Esophagus muscularis mucosa (tissue), 4 donors: ENCODE results near the gene PLEKHH2. TPM values are rescaled to one million over a fixed set of nuclear protein-coding genes. Genes with fewer than 3 reads are reported as not detected.
A peak's percentile ranks its signal among the peaks of the same experiment; 100 is the strongest.

Experiments
- DNase-seq: peaks from one replicate; pipeline ENCODE4 v3.0.0-alpha.2; 2017; ENCODE audit errors: extremely low spot score
- H3K27ac ChIP-seq, 4 donors: fragments of 200-600 bp; sonication (generic); replicated peaks in 1 of 4; 1 replicate in 3 of 4; 2 replicates in 1 of 4; pipeline ENCODE4 v1.5.1; 2016 to 2019; ENCODE audit warnings: mild to moderate bottlenecking in 1 of 4
- H3K27me3 ChIP-seq, 4 donors: fragments of 200-600 bp; sonication (generic); one replicate each; pipeline versions ENCODE4 v1.5.1 to v1.6.0; 2016 to 2019
- H3K36me3 ChIP-seq, 4 donors: fragments of 200-600 bp; sonication (generic); one replicate each; pipeline ENCODE4 v1.5.1; 2016 to 2019
- H3K4me1 ChIP-seq, 4 donors: fragments of 200-600 bp; sonication (generic); one replicate each; pipeline ENCODE4 v1.5.1; 2016 to 2019
- H3K4me3 ChIP-seq, 4 donors: fragments of 200-600 bp; sonication (generic); 1 replicate in 2 of 4; 2 replicates in 2 of 4; pipeline ENCODE4 v1.5.1; 2016 to 2019; ENCODE audit warnings: mild to moderate bottlenecking in 4 of 4, moderate library complexity in 1 of 4
- H3K9me3 ChIP-seq, 4 donors: fragments of 200-600 bp; sonication (generic); 1 replicate in 3 of 4; 2 replicates in 1 of 4; pipeline ENCODE4 v1.5.1; 2016 to 2019
- EP300 ChIP-seq: sonication (generic); formaldehyde crosslinking; IDR thresholded peaks from one replicate; pipeline ENCODE4 v1.6.1; 2017; ENCODE audit warnings: antibody characterized with exemption
- POLR2A ChIP-seq: fragments of 450-650 bp; IDR thresholded peaks from one replicate; pipeline ENCODE4 v1.6.1; 2017; ENCODE audit warnings: antibody characterized with exemption, moderate library complexity, mild to moderate bottlenecking, low read depth
- POLR2AphosphoS5 ChIP-seq, 2 donors: sonication (generic); formaldehyde crosslinking; IDR thresholded peaks; one replicate each; pipeline ENCODE4 v1.6.1; 2017; ENCODE audit warnings: antibody characterized with exemption in 2 of 2
- WGBS: methylation state at CpG from one replicate; pipeline ENCODE4 v1.1.5; 2018; 5-methylcytosine and 5-hydroxymethylcytosine counted together
- intact Hi-C: fragments of 100-400 bp; cut with DNase I; formaldehyde crosslinking; loops from one replicate; pipeline ENCODE4 v1.15.1; 2023
- total RNA-seq, 4 donors: library from RNA; depleted of rRNA; stranded (reverse); fragments of >200 nt; gene quantifications; one replicate each; pipeline versions ENCODE4 v1.1.0 to v1.2.1, GENCODE V29; 2016
- TF ChIP-seq, protein P1 (sequence below), 3 experiments: fragments of 200-600 bp in 2 of 3; fragments of 450-650 bp in 1 of 3; sonication (generic) in 2 of 3; IDR thresholded peaks; one replicate each; pipeline ENCODE4 v1.5.1; 2017 to 2019; ENCODE audit warnings: antibody characterized with exemption in 3 of 3, mild to moderate bottlenecking in 2 of 3, moderate library complexity in 1 of 3

PLEKHH2 gene
- total RNA-seq, 4 donors from 2014 or later, result 20.3 to 32.4 (median 25.1) TPM

GRCh38 chr2:43754180-43754579 lies 117.1 kb downstream of the PLEKHH2 start:
- no peak for DNase-seq
- no peaks in the 10 kb centered on the region for H3K9me3 ChIP-seq

GRCh38 chr2:43758739-43759138 lies 121.7 kb downstream of the PLEKHH2 start:
- no peaks in the 10 kb centered on the region for H3K27me3 ChIP-seq
- TF ChIP-seq POLR2AphosphoS5 (IDR thresholded peaks at IDR 0.05) (no peak), POLR2A (no peak)
- 45% methylated on average over 3 of the region's 3 CpGs for WGBS
- no peak overlapping the region for H3K4me3 ChIP-seq
- intact Hi-C loops, result no loop called here
- no peak for DNase-seq
- H3K9me3 ChIP-seq, result no peaks in the 10 kb centered on the region
- H3K27ac ChIP-seq, result peak overlapping the region in 2 of 4 donors; percentile 7 to 41
- no peaks in the 10 kb centered on the region for H3K36me3 ChIP-seq
- H3K4me1 ChIP-seq, result peaks cover 0 to 7% (median 2%) of the 10 kb centered on the region in 4 donors

More at GRCh38 chr2:43754180-43754579, 117.1 kb downstream of the PLEKHH2 start:
- Histone ChIP-seq H3K4me3 (no peak overlapping the region), H3K4me1 (peaks cover 4 to 16% (median 11%) of the 10 kb centered on the region in 4 donors), H3K27me3 (no peaks in the 10 kb centered on the region), H3K36me3 (no peaks in the 10 kb centered on the region), H3K27ac (no peak overlapping the region)
- 94% methylated on average over 7 of the region's 7 CpGs for WGBS
- TF ChIP-seq, protein P1, sequence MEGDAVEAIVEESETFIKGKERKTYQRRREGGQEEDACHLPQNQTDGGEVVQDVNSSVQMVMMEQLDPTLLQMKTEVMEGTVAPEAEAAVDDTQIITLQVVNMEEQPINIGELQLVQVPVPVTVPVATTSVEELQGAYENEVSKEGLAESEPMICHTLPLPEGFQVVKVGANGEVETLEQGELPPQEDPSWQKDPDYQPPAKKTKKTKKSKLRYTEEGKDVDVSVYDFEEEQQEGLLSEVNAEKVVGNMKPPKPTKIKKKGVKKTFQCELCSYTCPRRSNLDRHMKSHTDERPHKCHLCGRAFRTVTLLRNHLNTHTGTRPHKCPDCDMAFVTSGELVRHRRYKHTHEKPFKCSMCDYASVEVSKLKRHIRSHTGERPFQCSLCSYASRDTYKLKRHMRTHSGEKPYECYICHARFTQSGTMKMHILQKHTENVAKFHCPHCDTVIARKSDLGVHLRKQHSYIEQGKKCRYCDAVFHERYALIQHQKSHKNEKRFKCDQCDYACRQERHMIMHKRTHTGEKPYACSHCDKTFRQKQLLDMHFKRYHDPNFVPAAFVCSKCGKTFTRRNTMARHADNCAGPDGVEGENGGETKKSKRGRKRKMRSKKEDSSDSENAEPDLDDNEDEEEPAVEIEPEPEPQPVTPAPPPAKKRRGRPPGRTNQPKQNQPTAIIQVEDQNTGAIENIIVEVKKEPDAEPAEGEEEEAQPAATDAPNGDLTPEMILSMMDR (IDR thresholded peaks at IDR 0.05), result no peak
- no peak for TF ChIP-seq POLR2AphosphoS5 (IDR thresholded peaks at IDR 0.05)
- TF ChIP-seq EP300, result no peak
- TF ChIP-seq POLR2A, result no peak
- intact Hi-C loops, result no loop called here

GRCh38 chr2:43759195-43759594 lies 122.1 kb downstream of the PLEKHH2 start:
- Histone ChIP-seq H3K9me3 (no peaks in the 10 kb centered on the region), H3K27me3 (no peaks in the 10 kb centered on the region), H3K27ac (peak overlapping the region in 2 of 4 donors; percentile 7 to 41), H3K36me3 (no peaks in the 10 kb centered on the region), H3K4me1 (peaks cover 0 to 7% (median 2%) of the 10 kb centered on the region in 4 donors), H3K4me3 (no peak overlapping the region)
- intact Hi-C loops, result no loop called here
- no peak for DNase-seq
- TF ChIP-seq POLR2AphosphoS5 (IDR thresholded peaks at IDR 0.05), result no peak
- no peak for TF ChIP-seq POLR2A
- TF ChIP-seq, protein P1 (IDR thresholded peaks at IDR 0.05), result no peak
- no peak for TF ChIP-seq EP300

DNA sequence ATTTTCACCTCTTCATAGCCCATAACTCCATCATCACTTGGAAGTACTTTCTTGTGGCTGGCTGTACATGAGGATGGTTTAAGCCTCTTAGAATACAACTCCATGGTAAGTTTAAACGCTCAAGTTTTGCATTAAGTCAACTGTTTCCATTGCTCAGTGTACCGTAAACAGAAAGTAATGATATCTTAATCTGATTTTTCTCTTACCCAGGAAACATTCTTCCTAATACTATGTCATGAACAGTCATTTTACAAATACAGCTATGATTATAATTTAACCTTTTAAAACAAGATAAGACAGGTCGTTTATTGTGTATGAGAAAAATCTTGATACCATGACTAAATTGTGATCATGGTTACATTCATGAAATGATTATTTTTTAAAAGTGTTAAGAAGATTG lies 125.2 kb downstream of the PLEKHH2 start:
- TF ChIP-seq EP300, result no peak
- no peak for TF ChIP-seq POLR2AphosphoS5 (IDR thresholded peaks at IDR 0.05)
- TF ChIP-seq POLR2A, result no peak
- TF ChIP-seq, protein P1 (IDR thresholded peaks at IDR 0.05), result no peak
- H3K36me3 ChIP-seq, result peaks cover 0 to 17% (median 0%) of the 10 kb centered on the region in 4 donors
- intact Hi-C loops, result no loop called here
- no peaks in the 10 kb centered on the region for H3K9me3 ChIP-seq
- H3K27ac ChIP-seq, result no peak overlapping the region
- H3K27me3 ChIP-seq, result no peaks in the 10 kb centered on the region
- H3K4me1 ChIP-seq, result peaks cover 0 to 7% (median 2%) of the 10 kb centered on the region in 4 donors
- no peak for DNase-seq
- WGBS, result 74% methylated on average over 3 of the region's 3 CpGs
- no peak overlapping the region for H3K4me3 ChIP-seq

DNA sequence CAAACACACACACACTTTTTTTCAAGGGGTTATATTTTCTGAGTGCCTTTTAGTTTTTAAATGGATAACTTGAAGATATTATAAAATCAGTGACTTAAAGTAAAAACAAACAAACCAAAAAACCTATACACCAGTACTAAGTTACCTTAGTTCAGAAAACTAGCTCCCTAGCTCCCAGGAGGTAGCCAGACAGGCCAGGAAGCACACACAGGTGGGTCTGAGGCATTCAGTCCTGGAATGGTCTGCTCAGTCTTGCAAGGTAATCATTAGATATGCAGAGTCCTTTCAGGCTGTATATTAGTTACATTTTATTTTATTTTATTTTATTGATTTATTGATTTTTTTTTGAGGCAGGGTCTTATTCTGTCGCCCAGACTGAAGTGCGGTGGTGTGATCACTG lies 126.0 kb downstream of the PLEKHH2 start:
- no peak for TF ChIP-seq POLR2A
- TF ChIP-seq, protein P1 (IDR thresholded peaks at IDR 0.05), result no peak
- no peak for TF ChIP-seq POLR2AphosphoS5 (IDR thresholded peaks at IDR 0.05)
- TF ChIP-seq EP300, result no peak
- Histone ChIP-seq H3K36me3 (peaks cover 0 to 17% (median 0%) of the 10 kb centered on the region in 4 donors), H3K4me1 (peaks cover 0 to 7% (median 2%) of the 10 kb centered on the region in 4 donors), H3K9me3 (no peaks in the 10 kb centered on the region), H3K27me3 (no peaks in the 10 kb centered on the region), H3K27ac (no peak overlapping the region), H3K4me3 (no peak overlapping the region)
- 95% methylated on average over 2 of the region's 2 CpGs for WGBS
- intact Hi-C loops, result no loop called here
- no peak for DNase-seq
